Spinal cord (tissue), 10 donors: ENCODE data around the gene TPSB2. TPM values are rescaled to one million over a fixed set of nuclear protein-coding genes. Genes with fewer than 3 reads are reported as not detected.

Experiments used
- DNase-seq, 6 donors: peaks; one replicate each; pipeline versions ENCODE4 v3.0.0 to v3.0.0-alpha.2; 2013 to 2015; ENCODE audit warnings: low spot score in 6 of 6, low read depth in 4 of 6
- H3K27ac ChIP-seq: one replicate; pipeline ENCODE4 v1.5.1; 2013; ENCODE audit warnings: low read depth, low read length, control low read depth
- H3K27me3 ChIP-seq: one replicate; pipeline ENCODE4 v1.6.1; 2013; ENCODE audit warnings: low read length; ENCODE audit not compliant: control insufficient read depth, insufficient read depth
- H3K36me3 ChIP-seq: one replicate; pipeline ENCODE4 v1.6.1; 2013; ENCODE audit warnings: low read length; ENCODE audit not compliant: control insufficient read depth, insufficient read depth
- H3K4me1 ChIP-seq: one replicate; pipeline ENCODE4 v1.6.1; 2013; ENCODE audit warnings: low read length; ENCODE audit not compliant: control insufficient read depth, insufficient read depth
- H3K4me3 ChIP-seq: one replicate; pipeline ENCODE4 v1.5.1; 2013; ENCODE audit warnings: low read depth, low read length, control low read depth
- H3K9me3 ChIP-seq: one replicate; pipeline ENCODE4 v1.6.1; 2013; ENCODE audit warnings: low read length; ENCODE audit not compliant: control insufficient read depth, insufficient read depth
- WGBS: methylation state at CpG from one replicate; pipeline ENCODE4 v1.1.5; 2013; ENCODE audit warnings: missing lambda C conversion rate; ENCODE audit not compliant: insufficient coverage; 5-methylcytosine and 5-hydroxymethylcytosine counted together
- polyA plus RNA-seq, 2 donors: library from polyadenylated mRNA; unstranded; fragments of 120-200 nt; gene quantifications; one replicate each; pipeline ENCODE4 v1.2.1, GENCODE V29; 2013; ENCODE audit not compliant: insufficient read length in 2 of 2
- total RNA-seq, 2 donors: library from RNA; depleted of rRNA in 1 of 2; stranded (reverse); fragments of 120-200 nt in 1 of 2; fragments of >200 nt in 1 of 2; gene quantifications; one replicate each; pipeline versions ENCODE4 v1.2.3 to v1.2.4, GENCODE V29; 2013 to 2014
- donor health status: healthy.

Gene TPSB2
- total and polyA plus RNA-seq, 4 donors: 0.61 to 1.5 TPM; not detected in 2

- DNase-seq: no peak
- H3K27ac ChIP-seq: no peak overlapping the region
- peaks cover 87% of the 10 kb centered on the region for H3K36me3 ChIP-seq
- no peaks in the 10 kb centered on the region for H3K4me1 ChIP-seq
- no peaks in the 10 kb centered on the region for H3K9me3 ChIP-seq
- H3K4me3 ChIP-seq: no peak overlapping the region
- WGBS: 85% methylated on average over 40 of the region's 48 CpGs
- H3K27me3 ChIP-seq: no peaks in the 10 kb centered on the region
Measured at GRCh38 chr16:1220841-1221627, 8.9 kb downstream of the TPSB2 start.

GRCh38 chr16:1220098-1220728, 9.8 kb downstream of the TPSB2 start:
- no peaks in the 10 kb centered on the region for H3K27me3 ChIP-seq
- 93% methylated on average over 55 of the region's 55 CpGs for WGBS
- no peaks in the 10 kb centered on the region for H3K4me1 ChIP-seq
- H3K4me3 ChIP-seq: no peak overlapping the region
- no peak overlapping the region for H3K27ac ChIP-seq
- DNase-seq: no peak
- peaks cover 96% of the 10 kb centered on the region for H3K36me3 ChIP-seq
- H3K9me3 ChIP-seq: no peaks in the 10 kb centered on the region

GRCh38 chr16:1218930-1219611, 10.9 kb downstream of the TPSB2 start:
- Histone ChIP-seq H3K27me3 (no peaks in the 10 kb centered on the region), H3K36me3 (peaks cover 99% of the 10 kb centered on the region), H3K9me3 (no peaks in the 10 kb centered on the region), H3K4me3 (no peak overlapping the region), H3K27ac (no peak overlapping the region), H3K4me1 (no peaks in the 10 kb centered on the region)
- DNase-seq: no peak
- 90% methylated on average over 24 of the region's 24 CpGs for WGBS

- Histone ChIP-seq H3K27ac (no peak overlapping the region), H3K9me3 (no peaks in the 10 kb centered on the region), H3K27me3 (no peaks in the 10 kb centered on the region), H3K36me3 (peaks cover 100% of the 10 kb centered on the region), H3K4me3 (no peak overlapping the region), H3K4me1 (no peaks in the 10 kb centered on the region)
- no peak for DNase-seq
- WGBS: 94% methylated on average over 49 of the region's 49 CpGs
Measured at GRCh38 chr16:1218061-1218929, 11.7 kb downstream of the TPSB2 start.

GRCh38 chr16:1217526-1217925, 12.5 kb downstream of the TPSB2 start:
- H3K36me3 ChIP-seq: peaks cover 100% of the 10 kb centered on the region
- no peak for DNase-seq
- no peaks in the 10 kb centered on the region for H3K27me3 ChIP-seq
- H3K4me1 ChIP-seq: no peaks in the 10 kb centered on the region
- H3K4me3 ChIP-seq: no peak overlapping the region
- WGBS: 92% methylated on average over 24 of the region's 24 CpGs
- H3K27ac ChIP-seq: no peak overlapping the region
- H3K9me3 ChIP-seq: no peaks in the 10 kb centered on the region

- Histone ChIP-seq H3K27me3 (no peaks in the 10 kb centered on the region), H3K36me3 (peaks cover 100% of the 10 kb centered on the region), H3K4me3 (no peak overlapping the region), H3K27ac (no peak overlapping the region), H3K4me1 (no peaks in the 10 kb centered on the region), H3K9me3 (no peaks in the 10 kb centered on the region)
- no peak for DNase-seq
- WGBS: 93% methylated on average over 32 of the region's 32 CpGs
Measured at GRCh38 chr16:1216681-1217400, 13.1 kb downstream of the TPSB2 start.

- no peaks in the 10 kb centered on the region for H3K27me3 ChIP-seq
- no peak overlapping the region for H3K4me3 ChIP-seq
- 91% methylated on average over 12 of the region's 12 CpGs for WGBS
- no peaks in the 10 kb centered on the region for H3K4me1 ChIP-seq
- no peak overlapping the region for H3K27ac ChIP-seq
- H3K36me3 ChIP-seq: peaks cover 100% of the 10 kb centered on the region
- no peaks in the 10 kb centered on the region for H3K9me3 ChIP-seq
- no peak for DNase-seq
Measured at GRCh38 chr16:1216296-1216619, 13.7 kb downstream of the TPSB2 start.

- Histone ChIP-seq H3K4me1 (no peaks in the 10 kb centered on the region), H3K4me3 (no peak overlapping the region), H3K9me3 (no peaks in the 10 kb centered on the region), H3K27ac (no peak overlapping the region), H3K27me3 (no peaks in the 10 kb centered on the region), H3K36me3 (peaks cover 100% of the 10 kb centered on the region)
- 85% methylated on average over 30 of the region's 32 CpGs for WGBS
- no peak for DNase-seq
Measured at GRCh38 chr16:1215574-1216295, 14.2 kb downstream of the TPSB2 start.
